Smooth muscle cell (in vitro differentiated cells): ENCODE data around the gene SEC61G. TPM values are rescaled to one million over a fixed set of nuclear protein-coding genes. Genes with fewer than 3 reads are reported as not detected.

ENCODE experiments used
- DNase-seq: peaks from one replicate; lab custom pipeline; 2025; ENCODE audit not compliant: unreplicated experiment; lab: John Stamatoyannopoulos, UW
- H2AFZ ChIP-seq: fragments of 200-600 bp; sonication (generic); 2 replicates; pipeline ENCODE4 v1.6.0; 2016; ENCODE audit warnings: antibody characterized with exemption, low read depth, mild to moderate bottlenecking
- H3F3A ChIP-seq: fragments of 200-600 bp; sonication (generic); 2 replicates; pipeline ENCODE4 v1.6.0; 2017; ENCODE audit warnings: antibody characterized with exemption, low read depth
- H3K27ac ChIP-seq: fragments of 200-600 bp; sonication (generic); 2 replicates; pipeline ENCODE4 v1.5.1; 2016; ENCODE audit warnings: low read depth, mild to moderate bottlenecking
- H3K27me3 ChIP-seq: fragments of 200-600 bp; sonication (generic); 2 replicates; pipeline ENCODE4 v1.6.1; 2016; ENCODE audit warnings: low read depth, mild to moderate bottlenecking
- H3K36me3 ChIP-seq: fragments of 200-600 bp; sonication (generic); 2 replicates; pipeline ENCODE4 v1.5.1; 2016; ENCODE audit warnings: low read depth
- H3K4me1 ChIP-seq: fragments of 200-600 bp; sonication (generic); 2 replicates; pipeline ENCODE4 v1.5.1; 2016; ENCODE audit warnings: low read depth
- H3K4me2 ChIP-seq: fragments of 200-600 bp; sonication (generic); 2 replicates; pipeline ENCODE4 v1.6.0; 2016; ENCODE audit warnings: mild to moderate bottlenecking
- H3K4me3 ChIP-seq: fragments of 200-600 bp; sonication (generic); 2 replicates; pipeline ENCODE4 v1.5.1; 2016; ENCODE audit warnings: mild to moderate bottlenecking
- H3K79me2 ChIP-seq: fragments of 200-600 bp; sonication (generic); 2 replicates; pipeline ENCODE4 v1.6.0; 2016; ENCODE audit warnings: low read depth, mild to moderate bottlenecking
- H3K9ac ChIP-seq: fragments of 200-600 bp; sonication (generic); 2 replicates; pipeline ENCODE4 v1.6.0; 2016; ENCODE audit warnings: low read depth
- H3K9me3 ChIP-seq: fragments of 200-600 bp; sonication (generic); replicated peaks from 2 replicates; pipeline ENCODE4 v1.5.1; 2016; ENCODE audit warnings: low read depth
- H4K20me1 ChIP-seq: fragments of 200-600 bp; sonication (generic); 2 replicates; pipeline ENCODE4 v1.6.0; 2016; ENCODE audit warnings: low read depth
- WGBS: methylation state at CpG from one replicate; pipeline ENCODE4 v1.1.7; 2016; ENCODE audit warnings: low lambda C conversion rate; 5-methylcytosine and 5-hydroxymethylcytosine counted together
- polyA plus RNA-seq: library from polyadenylated mRNA; unstranded; fragments of >200 nt; fragmentation: Nextera tagmentation; extraction: Ambion mirVana; gene quantifications from 2 replicates; pipeline ENCODE4 v1.2.1, GENCODE V29; 2016
- total RNA-seq: library from RNA; depleted of rRNA; stranded (reverse); fragments of >200 nt; gene quantifications from 2 replicates; pipeline ENCODE4 v1.2.3, GENCODE V29; 2014
- TF ChIP-seq, protein P1 (sequence below): fragments of 200-600 bp; sonication (generic); IDR thresholded peaks from 2 replicates; pipeline ENCODE4 v1.5.1; 2017; ENCODE audit warnings: borderline replicate concordance, mild to moderate bottlenecking, antibody characterized with exemption; ENCODE audit not compliant: insufficient read depth, poor library complexity, severe bottlenecking

The SEC61G gene
- total and polyA plus RNA-seq, 2 experiments from 2014 or later, result 839 to 1,699 TPM

DNA sequence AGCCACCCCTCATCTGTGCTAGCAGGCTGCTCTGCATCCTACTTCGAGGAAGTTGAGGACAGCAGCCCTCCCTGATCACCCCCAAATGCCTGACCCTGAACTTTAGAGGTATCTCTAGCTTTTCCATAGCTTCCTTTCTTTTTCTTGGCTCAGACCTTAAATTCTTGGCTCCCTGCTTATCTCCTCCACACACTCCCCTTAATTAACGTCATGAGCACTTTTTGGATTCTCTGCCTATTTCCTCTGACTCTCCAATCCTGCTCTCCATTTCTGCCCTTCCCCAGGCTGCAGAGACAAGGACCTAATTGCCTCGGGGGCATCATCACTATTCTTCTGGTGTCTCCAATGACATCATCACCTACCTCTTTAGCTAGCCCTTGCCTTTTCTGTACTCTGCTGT is 40.8 kb upstream of the SEC61G start:
- H3K27ac ChIP-seq, result no peak overlapping the region
- no peaks in the 10 kb centered on the region for H3K4me1 ChIP-seq
- no peak for DNase-seq
- no peaks in the 10 kb centered on the region for H3K9me3 ChIP-seq
- H3K36me3 ChIP-seq, result no peaks in the 10 kb centered on the region
- TF ChIP-seq, protein P1, sequence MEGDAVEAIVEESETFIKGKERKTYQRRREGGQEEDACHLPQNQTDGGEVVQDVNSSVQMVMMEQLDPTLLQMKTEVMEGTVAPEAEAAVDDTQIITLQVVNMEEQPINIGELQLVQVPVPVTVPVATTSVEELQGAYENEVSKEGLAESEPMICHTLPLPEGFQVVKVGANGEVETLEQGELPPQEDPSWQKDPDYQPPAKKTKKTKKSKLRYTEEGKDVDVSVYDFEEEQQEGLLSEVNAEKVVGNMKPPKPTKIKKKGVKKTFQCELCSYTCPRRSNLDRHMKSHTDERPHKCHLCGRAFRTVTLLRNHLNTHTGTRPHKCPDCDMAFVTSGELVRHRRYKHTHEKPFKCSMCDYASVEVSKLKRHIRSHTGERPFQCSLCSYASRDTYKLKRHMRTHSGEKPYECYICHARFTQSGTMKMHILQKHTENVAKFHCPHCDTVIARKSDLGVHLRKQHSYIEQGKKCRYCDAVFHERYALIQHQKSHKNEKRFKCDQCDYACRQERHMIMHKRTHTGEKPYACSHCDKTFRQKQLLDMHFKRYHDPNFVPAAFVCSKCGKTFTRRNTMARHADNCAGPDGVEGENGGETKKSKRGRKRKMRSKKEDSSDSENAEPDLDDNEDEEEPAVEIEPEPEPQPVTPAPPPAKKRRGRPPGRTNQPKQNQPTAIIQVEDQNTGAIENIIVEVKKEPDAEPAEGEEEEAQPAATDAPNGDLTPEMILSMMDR, result no peak
- no peak overlapping the region for H3K4me2 ChIP-seq
- WGBS, result 75% methylated on average over 3 of the region's 3 CpGs
- no peaks in the 10 kb centered on the region for H4K20me1 ChIP-seq
- no peak overlapping the region for H3K9ac ChIP-seq
- no peaks in the 10 kb centered on the region for H3K27me3 ChIP-seq
- H2AFZ ChIP-seq, result no peak overlapping the region
- no peaks in the 10 kb centered on the region for H3K79me2 ChIP-seq
- no peaks in the 10 kb centered on the region for H3F3A ChIP-seq
- H3K4me3 ChIP-seq, result no peak overlapping the region

DNA sequence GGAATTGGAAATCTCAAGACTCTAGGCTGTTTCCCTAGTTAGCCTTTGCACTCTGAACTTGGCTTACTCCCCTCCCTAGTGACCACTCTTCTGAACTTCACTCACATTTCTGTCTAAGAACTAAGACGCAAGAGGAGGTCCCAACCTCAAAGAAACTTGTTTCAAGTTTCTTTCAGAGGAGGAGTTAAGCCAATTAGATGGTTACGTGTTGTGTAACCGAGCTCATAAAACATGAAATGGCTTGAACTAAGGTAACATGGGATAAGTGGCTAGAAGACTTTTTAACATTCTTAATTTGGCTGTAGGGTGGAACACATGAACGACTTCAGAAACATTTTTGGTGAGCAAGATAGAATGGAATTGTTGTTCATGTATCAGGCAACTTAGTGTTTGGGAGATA is 39.5 kb upstream of the SEC61G start:
- no peaks in the 10 kb centered on the region for H3K4me1 ChIP-seq
- WGBS, result 86% methylated on average over 4 of the region's 4 CpGs
- no peak overlapping the region for H3K27ac ChIP-seq
- no peak overlapping the region for H3K4me3 ChIP-seq
- no peak overlapping the region for H2AFZ ChIP-seq
- H3K4me2 ChIP-seq, result no peak overlapping the region
- H4K20me1 ChIP-seq, result no peaks in the 10 kb centered on the region
- H3F3A ChIP-seq, result no peaks in the 10 kb centered on the region
- no peaks in the 10 kb centered on the region for H3K9me3 ChIP-seq
- DNase-seq, result no peak
- no peaks in the 10 kb centered on the region for H3K79me2 ChIP-seq
- H3K36me3 ChIP-seq, result no peaks in the 10 kb centered on the region
- TF ChIP-seq, protein P1, result no peak
- no peak overlapping the region for H3K9ac ChIP-seq
- no peaks in the 10 kb centered on the region for H3K27me3 ChIP-seq

DNA sequence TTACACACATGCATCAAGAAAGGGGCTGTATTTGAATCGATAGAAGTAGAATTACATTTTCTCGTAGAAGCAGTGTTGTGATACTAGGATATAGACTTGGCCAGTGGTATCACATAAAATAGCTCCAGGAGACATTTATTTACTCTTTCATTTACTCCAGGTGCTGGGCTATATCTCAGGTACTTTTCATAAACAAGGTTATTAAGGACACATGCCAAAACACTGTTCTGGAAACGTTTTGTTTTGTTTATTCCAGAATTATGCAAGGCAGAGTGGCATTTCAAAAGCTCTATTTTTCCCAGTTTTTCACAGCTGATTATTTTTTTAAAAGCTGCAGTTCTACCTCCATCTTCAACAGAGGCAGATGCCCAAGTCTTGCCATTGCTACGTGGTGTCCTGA is 37.8 kb upstream of the SEC61G start:
- H3K79me2 ChIP-seq, result no peaks in the 10 kb centered on the region
- DNase-seq, result no peak
- no peak overlapping the region for H3K4me3 ChIP-seq
- H3K9me3 ChIP-seq, result no peaks in the 10 kb centered on the region
- no peak overlapping the region for H2AFZ ChIP-seq
- no peak overlapping the region for H3K4me2 ChIP-seq
- TF ChIP-seq, protein P1, result no peak
- 89% methylated on average over 4 of the region's 4 CpGs for WGBS
- H3K27ac ChIP-seq, result no peak overlapping the region
- H3K4me1 ChIP-seq, result no peaks in the 10 kb centered on the region
- H3K27me3 ChIP-seq, result no peaks in the 10 kb centered on the region
- no peak overlapping the region for H3K9ac ChIP-seq
- H3K36me3 ChIP-seq, result no peaks in the 10 kb centered on the region
- no peaks in the 10 kb centered on the region for H3F3A ChIP-seq
- H4K20me1 ChIP-seq, result no peaks in the 10 kb centered on the region

DNA sequence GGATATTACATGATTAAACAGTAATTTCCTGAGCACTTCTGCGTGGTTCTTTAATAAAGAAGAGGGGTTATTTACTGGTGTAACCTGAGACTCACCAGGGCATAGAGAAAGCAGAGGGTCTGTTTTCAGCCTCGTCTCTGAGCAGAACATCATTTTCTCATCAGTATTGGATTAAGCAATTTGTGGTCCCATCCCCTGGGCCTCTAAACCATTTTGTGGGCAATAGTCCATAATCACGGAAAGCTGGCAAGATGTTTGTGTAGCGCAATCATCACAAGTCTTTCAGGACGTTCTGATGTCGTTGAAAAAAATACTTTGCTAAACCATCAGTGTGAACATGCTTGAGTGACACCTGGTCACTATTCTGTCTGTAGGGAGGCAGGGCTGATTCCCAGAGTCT is 37.1 kb upstream of the SEC61G start:
- WGBS, result 63% methylated on average over 6 of the region's 6 CpGs

More for the DNA sequence above, 37.1 kb upstream of the SEC61G start:
- no peaks in the 10 kb centered on the region for H3K9me3 ChIP-seq
- no peaks in the 10 kb centered on the region for H3K27me3 ChIP-seq
- no peak overlapping the region for H3K4me3 ChIP-seq
- H3K4me2 ChIP-seq, result no peak overlapping the region
- H4K20me1 ChIP-seq, result no peaks in the 10 kb centered on the region
- TF ChIP-seq, protein P1, result no peak
- no peaks in the 10 kb centered on the region for H3K79me2 ChIP-seq
- no peak overlapping the region for H3K9ac ChIP-seq
- no peak overlapping the region for H3K27ac ChIP-seq
- no peaks in the 10 kb centered on the region for H3K4me1 ChIP-seq
- no peaks in the 10 kb centered on the region for H3K36me3 ChIP-seq
- no peak for DNase-seq
- H2AFZ ChIP-seq, result no peak overlapping the region
- no peaks in the 10 kb centered on the region for H3F3A ChIP-seq
